Peyer's patch (tissue), 4 donors: Measurements from ENCODE around the gene C9orf50.

Experiments
- CTCF ChIP-seq, 6 experiments: fragments of 450-650 bp in 4 of 6; fragments of 200-600 bp in 2 of 6; sonication (generic) in 1 of 6; IDR thresholded peaks; one replicate each; pipeline ENCODE4 v1.5.1; 2017 to 2019; ENCODE audit warnings: antibody characterized with exemption in 6 of 6, mild to moderate bottlenecking in 3 of 6, moderate library complexity in 1 of 6
- POLR2A ChIP-seq, 2 donors: fragments of 450-650 bp; IDR thresholded peaks; one replicate each; pipeline ENCODE4 v1.5.1; 2017; ENCODE audit warnings: antibody characterized with exemption in 2 of 2, mild to moderate bottlenecking in 2 of 2, moderate library complexity in 2 of 2

GRCh38 chr9:129571298-129572051 lies 49.4 kb downstream of the C9orf50 start:
- TF ChIP-seq CTCF (IDR thresholded peaks at IDR 0.05) (no peak), POLR2A (IDR thresholded peaks at IDR 0.05) (no peak)
